GM10266 (cell line): ENCODE results near the gene HBS1L.

Experiments used
- DNase-seq: peaks from one replicate; pipeline ENCODE4 v3.0.0; 2012; ENCODE audit errors: extremely low spot score
- CTCF ChIP-seq: IDR thresholded peaks from 2 replicates; pipeline ENCODE4 v1.5.1; 2012; ENCODE audit warnings: mild to moderate bottlenecking, low read depth; ENCODE audit not compliant: control insufficient read depth, insufficient read depth; ENCODE audit errors: missing control alignments

Gene HBS1L

DNA sequence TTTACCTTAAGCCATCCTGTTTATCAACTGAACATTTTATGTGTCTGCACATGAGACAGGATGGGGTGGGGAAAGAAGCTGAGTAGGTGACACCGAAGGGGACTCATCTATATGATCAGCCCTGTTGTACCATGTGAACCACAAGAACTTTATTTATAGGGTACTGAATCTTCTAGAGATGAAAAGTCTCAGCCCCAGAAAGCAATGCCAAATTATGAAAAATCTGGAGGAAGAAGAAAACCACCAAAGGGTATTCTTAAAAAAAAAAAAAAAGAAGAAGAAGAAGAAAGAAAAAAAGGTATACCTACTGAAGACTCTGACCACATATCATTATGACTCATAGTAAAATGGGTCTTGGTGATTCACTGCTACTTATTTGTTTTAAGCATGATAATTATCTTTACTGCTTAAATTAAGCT lies 39.8 kb upstream of the HBS1L start:
- TF ChIP-seq CTCF: no peak
- DNase-seq: no peak

- DNase-seq: no peak
- no peak for TF ChIP-seq CTCF
Measured at GRCh38 chr6:135093578-135093977, 39.0 kb upstream of the HBS1L start.

DNA sequence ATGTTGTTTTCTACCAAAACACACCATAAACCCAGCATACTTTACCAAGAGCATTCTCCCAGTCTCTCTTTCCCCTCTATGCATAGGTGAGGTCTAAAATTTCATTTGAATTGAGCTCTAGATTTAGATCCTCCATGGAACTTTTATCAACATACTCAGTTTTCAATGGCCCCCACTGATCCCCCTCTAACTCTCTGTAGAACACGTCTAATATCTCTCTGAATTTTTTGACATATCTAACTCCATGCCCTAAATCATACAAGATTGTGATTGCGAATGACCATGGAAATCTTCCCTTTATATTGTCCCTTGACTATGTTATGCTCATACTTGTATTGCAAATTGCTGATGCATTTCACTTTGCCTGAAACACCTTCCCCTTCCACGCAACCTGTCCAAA lies 38.1 kb upstream of the HBS1L start:
- no peak for DNase-seq
- TF ChIP-seq CTCF: no peak

GRCh38 chr6:135090819-135091218 lies 36.2 kb upstream of the HBS1L start:
- no peak for TF ChIP-seq CTCF
- no peak for DNase-seq

DNA sequence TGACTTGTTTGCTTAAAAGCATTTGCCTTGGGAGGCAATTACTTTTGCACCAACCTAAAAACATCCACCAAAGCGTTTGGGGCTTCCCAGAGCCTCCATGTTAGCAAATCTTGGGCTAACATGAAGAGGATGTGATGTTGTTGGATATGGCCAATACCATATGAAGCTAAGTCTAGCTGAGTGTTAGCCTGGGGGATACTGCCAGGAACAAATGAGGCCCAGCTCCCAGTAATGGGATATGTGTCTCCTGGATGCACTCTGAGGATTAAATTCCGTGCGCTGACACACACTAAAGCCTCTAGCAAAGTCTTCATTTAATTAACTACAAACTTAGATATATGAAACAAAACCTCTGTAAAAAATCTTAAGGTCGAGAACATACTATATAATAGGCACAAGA lies 35.3 kb upstream of the HBS1L start:
- no peak for DNase-seq
- no peak for TF ChIP-seq CTCF

DNA sequence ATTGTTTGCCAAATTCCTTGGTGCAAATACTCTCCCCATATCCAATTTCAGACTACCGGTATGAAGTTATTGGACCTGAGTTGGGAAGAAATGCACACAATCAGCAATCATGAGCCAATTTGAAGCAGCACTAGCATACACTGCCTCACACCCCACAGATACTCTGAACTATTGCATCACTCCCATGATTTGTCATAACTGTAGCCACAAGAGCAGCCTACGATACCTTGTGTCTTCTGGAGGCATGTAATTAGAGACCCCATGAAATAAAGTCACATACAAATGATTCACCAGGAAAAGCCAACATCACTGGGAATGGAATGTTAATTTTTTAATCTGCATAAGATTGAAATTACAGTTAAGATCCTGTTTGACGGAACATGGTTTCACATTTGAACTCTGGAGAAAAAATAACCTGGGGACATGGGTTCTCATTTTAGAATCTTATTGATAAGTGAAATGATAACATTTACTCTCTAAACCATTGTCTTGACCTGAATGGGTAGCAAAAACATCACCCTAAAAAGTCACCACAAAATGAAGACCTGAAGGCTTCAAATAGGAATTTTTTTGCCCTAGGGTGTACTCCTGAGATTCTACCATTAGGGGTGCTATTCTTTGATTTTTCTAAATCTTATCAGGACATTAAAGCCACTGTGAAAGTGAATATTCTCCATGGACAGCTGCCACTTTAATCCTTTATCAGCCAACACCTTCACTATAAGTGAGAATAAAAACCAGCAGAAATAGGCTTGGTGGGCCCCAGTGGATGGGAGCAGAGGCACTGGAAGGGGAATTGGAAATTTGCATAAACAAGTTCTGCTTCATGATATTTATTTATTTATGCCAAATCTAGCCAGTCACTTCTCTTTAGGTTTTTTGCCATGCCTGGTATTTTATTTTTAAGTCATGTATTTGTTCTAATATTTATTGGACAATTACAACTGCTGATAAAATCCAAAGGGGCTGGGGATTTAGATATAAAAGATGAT lies 34.5 kb upstream of the HBS1L start:
- peak; percentile 38 for TF ChIP-seq CTCF
- DNase-seq: peak; percentile 50

- no peak for TF ChIP-seq CTCF
- DNase-seq: no peak
Measured at GRCh38 chr6:135088281-135088680, 33.7 kb upstream of the HBS1L start.
